ENCODE measurements around the gene ATP5MC2. TPM values are rescaled to one million over a fixed set of nuclear protein-coding genes. Genes with fewer than 3 reads are reported as not detected.

Gene ATP5MC2
- total RNA-seq, 1 donor from 2014 or later: 596 TPM

DNA sequence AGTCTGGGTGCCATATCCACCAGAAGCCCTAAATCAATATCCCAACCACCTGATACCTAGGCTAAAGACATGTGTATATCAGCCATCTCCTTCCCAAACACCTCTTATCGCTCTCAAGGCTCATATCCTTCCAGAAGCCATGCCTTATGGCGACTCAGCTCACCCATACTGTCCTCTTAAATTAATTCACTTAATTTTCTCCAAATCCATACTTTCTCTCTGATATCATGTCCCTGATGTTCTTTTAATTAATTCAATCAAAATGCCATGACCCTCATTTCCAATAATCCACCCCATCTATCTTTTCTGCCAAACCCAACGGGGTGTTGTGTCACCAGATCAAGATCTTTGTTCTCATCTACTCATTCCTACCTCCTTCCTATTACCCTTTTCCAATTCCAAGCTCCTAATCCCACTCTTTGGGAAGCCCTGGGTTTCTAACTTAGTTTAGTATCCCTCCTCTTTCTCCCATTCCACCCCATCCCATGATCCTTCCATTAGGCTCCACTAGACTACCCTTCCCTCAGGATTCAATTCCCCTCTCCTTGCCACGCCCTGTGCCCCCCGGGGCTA is 50.4 kb downstream of the ATP5MC2 start:
- Mint-ChIP-seq H3K36me3 (ENCODE audit: low read depth) (no peaks in the 10 kb centered on the region), H3K4me1 (peaks cover 37% of the 10 kb centered on the region), H3K27ac (ENCODE audit: unreplicated experiment) (peak overlapping the region; percentile 65), H3K9me3 (no peaks in the 10 kb centered on the region), H3K27me3 (ENCODE audit: low read depth) (no peaks in the 10 kb centered on the region), H3K4me3 (peak overlapping the region; percentile 97)
- DNase-seq (ENCODE audit: low read depth, low spot score): no peak
- TF ChIP-seq, protein P1, sequence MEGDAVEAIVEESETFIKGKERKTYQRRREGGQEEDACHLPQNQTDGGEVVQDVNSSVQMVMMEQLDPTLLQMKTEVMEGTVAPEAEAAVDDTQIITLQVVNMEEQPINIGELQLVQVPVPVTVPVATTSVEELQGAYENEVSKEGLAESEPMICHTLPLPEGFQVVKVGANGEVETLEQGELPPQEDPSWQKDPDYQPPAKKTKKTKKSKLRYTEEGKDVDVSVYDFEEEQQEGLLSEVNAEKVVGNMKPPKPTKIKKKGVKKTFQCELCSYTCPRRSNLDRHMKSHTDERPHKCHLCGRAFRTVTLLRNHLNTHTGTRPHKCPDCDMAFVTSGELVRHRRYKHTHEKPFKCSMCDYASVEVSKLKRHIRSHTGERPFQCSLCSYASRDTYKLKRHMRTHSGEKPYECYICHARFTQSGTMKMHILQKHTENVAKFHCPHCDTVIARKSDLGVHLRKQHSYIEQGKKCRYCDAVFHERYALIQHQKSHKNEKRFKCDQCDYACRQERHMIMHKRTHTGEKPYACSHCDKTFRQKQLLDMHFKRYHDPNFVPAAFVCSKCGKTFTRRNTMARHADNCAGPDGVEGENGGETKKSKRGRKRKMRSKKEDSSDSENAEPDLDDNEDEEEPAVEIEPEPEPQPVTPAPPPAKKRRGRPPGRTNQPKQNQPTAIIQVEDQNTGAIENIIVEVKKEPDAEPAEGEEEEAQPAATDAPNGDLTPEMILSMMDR (conservative IDR thresholded peaks at IDR 0.05): no peak

DNA sequence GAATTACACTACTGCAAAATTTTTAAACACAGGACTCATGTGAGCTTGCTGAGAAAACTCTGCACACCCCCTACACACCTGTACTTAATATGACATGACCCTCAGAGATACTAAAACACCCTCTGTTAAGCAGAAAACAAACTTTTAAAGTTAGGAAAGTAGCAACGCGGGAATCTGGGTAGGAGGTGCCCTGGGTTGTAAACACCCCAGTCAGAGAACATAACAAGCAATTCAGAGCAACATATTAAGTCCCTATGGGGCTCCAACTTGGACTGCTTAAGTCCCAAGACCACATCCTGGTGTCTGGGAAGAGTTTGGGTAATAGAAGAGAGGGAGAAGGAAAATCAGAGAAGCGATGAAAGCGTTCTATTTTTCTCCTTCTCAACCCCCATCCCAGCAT is 50.9 kb downstream of the ATP5MC2 start:
- no peaks in the 10 kb centered on the region for H3K36me3 Mint-ChIP-seq (ENCODE audit: low read depth)
- H3K27ac Mint-ChIP-seq (ENCODE audit: unreplicated experiment): no peak overlapping the region
- peak overlapping the region; percentile 97 for H3K4me3 Mint-ChIP-seq
- H3K9me3 Mint-ChIP-seq: no peaks in the 10 kb centered on the region
- TF ChIP-seq, protein P1 (conservative IDR thresholded peaks at IDR 0.05): no peak
- no peak for DNase-seq (ENCODE audit: low read depth, low spot score)
- peaks cover 37% of the 10 kb centered on the region for H3K4me1 Mint-ChIP-seq
- H3K27me3 Mint-ChIP-seq (ENCODE audit: low read depth): no peaks in the 10 kb centered on the region

DNA sequence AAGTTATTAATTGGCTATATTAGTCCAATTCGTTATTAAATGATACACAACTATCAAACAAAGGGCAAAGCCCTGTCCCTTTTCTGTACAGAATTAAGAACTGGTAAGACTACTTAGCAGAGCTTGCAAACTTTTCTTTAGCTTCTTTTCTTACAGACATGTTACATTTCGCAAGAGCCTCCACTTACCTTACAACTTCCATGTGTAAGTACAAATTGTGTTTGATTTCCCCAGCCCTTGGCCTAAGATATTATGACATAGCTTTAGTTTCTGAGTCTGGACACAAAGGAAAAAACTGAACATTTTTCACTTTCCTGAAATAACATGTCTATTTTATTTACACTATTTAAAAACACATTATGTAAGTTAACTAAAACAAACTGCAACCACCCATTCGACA is 51.4 kb downstream of the ATP5MC2 start:
- no peaks in the 10 kb centered on the region for H3K27me3 Mint-ChIP-seq (ENCODE audit: low read depth)
- H3K9me3 Mint-ChIP-seq: no peaks in the 10 kb centered on the region
- peaks cover 37% of the 10 kb centered on the region for H3K4me1 Mint-ChIP-seq
- no peak for DNase-seq (ENCODE audit: low read depth, low spot score)
- H3K36me3 Mint-ChIP-seq (ENCODE audit: low read depth): no peaks in the 10 kb centered on the region
- peak overlapping the region; percentile 97 for H3K4me3 Mint-ChIP-seq
- TF ChIP-seq, protein P1 (conservative IDR thresholded peaks at IDR 0.05): no peak
- no peak overlapping the region for H3K27ac Mint-ChIP-seq (ENCODE audit: unreplicated experiment)

DNA sequence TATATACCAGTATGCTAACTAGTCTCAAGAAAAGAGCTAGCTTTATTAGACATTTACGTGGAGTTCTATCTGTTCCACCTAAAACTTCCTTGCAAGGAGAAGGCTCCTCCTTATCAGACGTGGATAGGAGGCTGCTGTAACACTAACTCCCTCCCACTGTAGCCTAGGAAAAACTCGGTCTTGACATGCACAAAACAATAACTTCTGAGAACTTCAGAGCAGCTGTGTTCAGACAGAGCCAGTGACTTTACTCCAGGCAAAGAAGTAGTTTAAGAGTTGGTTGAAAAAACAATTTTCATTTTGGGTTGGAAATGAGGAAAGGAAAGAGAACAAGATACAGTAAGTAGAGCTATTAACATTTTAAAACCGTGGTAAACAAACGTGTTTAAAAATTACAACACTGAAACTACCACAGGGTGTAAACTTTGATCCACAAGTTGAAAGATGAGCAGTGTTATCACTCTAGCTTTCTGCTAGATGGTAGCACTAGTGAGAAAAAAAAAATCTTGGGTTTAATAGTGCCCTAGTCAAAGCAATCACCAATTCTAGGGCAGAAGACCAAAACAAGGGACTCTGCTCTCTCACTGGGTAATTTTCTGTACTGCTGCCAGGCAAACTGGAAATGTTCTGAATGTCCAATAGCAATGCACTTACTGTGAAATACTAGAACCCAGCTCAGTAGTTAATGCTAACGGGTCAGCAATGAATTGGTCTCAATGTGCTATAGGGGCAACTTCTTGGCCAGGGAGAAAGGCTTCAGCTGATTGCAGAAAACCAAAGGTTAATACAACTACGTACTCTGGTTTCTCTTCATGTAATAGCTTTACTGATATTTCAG is 52.1 kb downstream of the ATP5MC2 start:
- no peaks in the 10 kb centered on the region for H3K36me3 Mint-ChIP-seq (ENCODE audit: low read depth)
- DNase-seq (ENCODE audit: low read depth, low spot score): no peak
- no peaks in the 10 kb centered on the region for H3K9me3 Mint-ChIP-seq
- H3K27ac Mint-ChIP-seq (ENCODE audit: unreplicated experiment): peak overlapping the region; percentile 22
- H3K4me3 Mint-ChIP-seq: peak overlapping the region; percentile 97
- peaks cover 37% of the 10 kb centered on the region for H3K4me1 Mint-ChIP-seq
- TF ChIP-seq, protein P1 (conservative IDR thresholded peaks at IDR 0.05): no peak
- no peaks in the 10 kb centered on the region for H3K27me3 Mint-ChIP-seq (ENCODE audit: low read depth)

DNA sequence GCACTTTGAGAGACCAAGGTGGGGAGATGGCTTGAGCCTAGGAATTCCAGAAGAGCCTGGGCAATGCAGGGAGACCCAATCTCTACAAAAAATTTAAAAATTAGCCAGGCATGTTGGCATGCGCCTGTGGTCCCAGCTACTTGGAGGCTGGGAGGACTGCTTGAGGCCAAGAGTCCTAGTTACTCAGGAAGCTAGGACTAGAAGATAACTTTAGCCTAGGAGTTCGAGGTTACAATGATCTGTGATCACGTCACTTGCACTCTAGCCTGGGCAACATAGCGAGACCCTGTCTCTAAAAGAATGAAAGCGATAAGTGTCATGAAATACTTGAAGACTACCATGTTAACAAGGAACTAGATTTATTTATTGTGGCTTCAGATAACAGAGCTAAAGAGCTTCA is 53.2 kb downstream of the ATP5MC2 start:
- Mint-ChIP-seq H3K4me3 (no peak overlapping the region), H3K4me1 (peaks cover 45% of the 10 kb centered on the region), H3K27ac (ENCODE audit: unreplicated experiment) (no peak overlapping the region), H3K9me3 (no peaks in the 10 kb centered on the region), H3K27me3 (ENCODE audit: low read depth) (no peaks in the 10 kb centered on the region), H3K36me3 (ENCODE audit: low read depth) (no peaks in the 10 kb centered on the region)
- TF ChIP-seq, protein P1 (conservative IDR thresholded peaks at IDR 0.05): no peak
- no peak for DNase-seq (ENCODE audit: low read depth, low spot score)

Data from neural crest cell (in vitro differentiated cells).